Measurements from ENCODE around the gene TMEM107.

- TF ChIP-seq CTCF (IDR thresholded peaks at IDR 0.05) = no peak
- TF ChIP-seq POLR2A (IDR thresholded peaks at IDR 0.05) = no peak
These were observed 2.3 kb downstream of the TMEM107 start for GRCh38 chr17:8173871-8174322.
